Type B pancreatic cell (in vitro differentiated cells): Measurements from ENCODE around the gene MYBPC1. TPM values are rescaled to one million over a fixed set of nuclear protein-coding genes. Genes with fewer than 3 reads are reported as not detected.
"Not testable (repeated sequence)": the region's sequence is repeated elsewhere in the genome, so short reads cannot be mapped to it uniquely, and the experiment has no call there.

ENCODE experiments used
- DNase-seq: peaks from one replicate; pipeline ENCODE4 v3.0.0; 2021; ENCODE audit warnings: mixed read lengths; ENCODE audit not compliant: unreplicated experiment; ENCODE audit errors: extremely low spot score
- H3K27ac Mint-ChIP-seq: 2 replicates; pipeline ENCODE4 v1.8.0; 2021; ENCODE audit warnings: mild to moderate bottlenecking, mixed read lengths
- H3K27me3 Mint-ChIP-seq: 2 replicates; pipeline ENCODE4 v1.8.0; 2021; ENCODE audit warnings: mixed read lengths
- H3K36me3 Mint-ChIP-seq: 2 replicates; pipeline ENCODE4 v1.8.0; 2021; ENCODE audit warnings: mixed read lengths
- H3K4me1 Mint-ChIP-seq: one replicate; pipeline ENCODE4 v1.8.0; 2021; ENCODE audit warnings: mixed read lengths; ENCODE audit not compliant: unreplicated experiment
- H3K4me3 Mint-ChIP-seq: 2 replicates; pipeline ENCODE4 v1.8.0; 2021; ENCODE audit warnings: mild to moderate bottlenecking, mixed read lengths
- H3K9me3 Mint-ChIP-seq: 2 replicates; pipeline ENCODE4 v1.8.0; 2021; ENCODE audit warnings: mixed read lengths
- CTCF ChIP-seq: fragments of 200-600 bp; sonication (generic); conservative IDR thresholded peaks from 2 replicates; pipeline ENCODE4 v1.5.0; 2021; ENCODE audit warnings: antibody characterized with exemption, mild to moderate bottlenecking
- total RNA-seq: library from RNA; stranded (reverse); gene quantifications from 2 replicates; pipeline ENCODE4 v1.2.1, GENCODE V29; 2021; ENCODE audit warnings: low replicate concordance

Gene MYBPC1
- total RNA-seq, 1 donor from 2014 or later: 18.0 TPM

- Mint-ChIP-seq H3K27me3 (peaks cover 5% of the 10 kb centered on the region), H3K27ac (no peak overlapping the region), H3K9me3 (no peaks in the 10 kb centered on the region), H3K36me3 (no peaks in the 10 kb centered on the region), H3K4me1 (no peaks in the 10 kb centered on the region), H3K4me3 (no peak overlapping the region)
- TF ChIP-seq CTCF: no peak
- DNase-seq: no peak
Observed at GRCh38 chr12:101680240-101680639, 85.5 kb downstream of the MYBPC1 start.

- H3K4me3 Mint-ChIP-seq: no peak overlapping the region
- H3K36me3 Mint-ChIP-seq: no peaks in the 10 kb centered on the region
- H3K4me1 Mint-ChIP-seq: no peaks in the 10 kb centered on the region
- no peaks in the 10 kb centered on the region for H3K9me3 Mint-ChIP-seq
- no peak for DNase-seq
- H3K27me3 Mint-ChIP-seq: peaks cover 5% of the 10 kb centered on the region
- no peak for TF ChIP-seq CTCF
- no peak overlapping the region for H3K27ac Mint-ChIP-seq
Observed at GRCh38 chr12:101680647-101681046, 85.9 kb downstream of the MYBPC1 start.

- not testable (repeated sequence) for H3K9me3 Mint-ChIP-seq, H3K4me3 Mint-ChIP-seq, DNase-seq, H3K27me3 Mint-ChIP-seq, H3K4me1 Mint-ChIP-seq, H3K36me3 Mint-ChIP-seq, H3K27ac Mint-ChIP-seq
Observed at GRCh38 chr12:101681627-101682026, 86.9 kb downstream of the MYBPC1 start.

GRCh38 chr12:101685092-101685491 is 90.3 kb downstream of the MYBPC1 start:
- Mint-ChIP-seq H3K4me3 (no peak overlapping the region), H3K4me1 (peaks cover 4% of the 10 kb centered on the region), H3K27ac (no peak overlapping the region), H3K9me3 (no peaks in the 10 kb centered on the region), H3K36me3 (no peaks in the 10 kb centered on the region), H3K27me3 (peaks cover 5% of the 10 kb centered on the region)
- TF ChIP-seq CTCF: no peak
- DNase-seq: no peak

- Mint-ChIP-seq H3K9me3 (no peaks in the 10 kb centered on the region), H3K27me3 (peaks cover 2% of the 10 kb centered on the region), H3K36me3 (no peaks in the 10 kb centered on the region), H3K4me3 (no peak overlapping the region), H3K4me1 (peaks cover 4% of the 10 kb centered on the region), H3K27ac (no peak overlapping the region)
- no peak for DNase-seq
- no peak for TF ChIP-seq CTCF
Observed at GRCh38 chr12:101686176-101686575, 91.4 kb downstream of the MYBPC1 start.

GRCh38 chr12:101690544-101691098 is 95.8 kb downstream of the MYBPC1 start:
- no peak overlapping the region for H3K27ac Mint-ChIP-seq
- no peak for TF ChIP-seq CTCF
- no peak overlapping the region for H3K4me3 Mint-ChIP-seq
- no peaks in the 10 kb centered on the region for H3K9me3 Mint-ChIP-seq
- no peaks in the 10 kb centered on the region for H3K36me3 Mint-ChIP-seq
- no peak for DNase-seq
- H3K27me3 Mint-ChIP-seq: peaks cover 6% of the 10 kb centered on the region
- peaks cover 14% of the 10 kb centered on the region for H3K4me1 Mint-ChIP-seq
